Ishikawa (cell line): ENCODE results near the gene SLC28A3.

Source experiments
- EGR1 ChIP-seq: IDR thresholded peaks from 2 replicates; pipeline ENCODE4 v1.6.1; 2012
- TF ChIP-seq, protein P1 (sequence below): IDR thresholded peaks from 2 replicates; pipeline ENCODE4 v1.6.1; 2012

GRCh38 chr9:84319632-84320031, 20.9 kb downstream of the SLC28A3 start:
- TF ChIP-seq, protein P1, sequence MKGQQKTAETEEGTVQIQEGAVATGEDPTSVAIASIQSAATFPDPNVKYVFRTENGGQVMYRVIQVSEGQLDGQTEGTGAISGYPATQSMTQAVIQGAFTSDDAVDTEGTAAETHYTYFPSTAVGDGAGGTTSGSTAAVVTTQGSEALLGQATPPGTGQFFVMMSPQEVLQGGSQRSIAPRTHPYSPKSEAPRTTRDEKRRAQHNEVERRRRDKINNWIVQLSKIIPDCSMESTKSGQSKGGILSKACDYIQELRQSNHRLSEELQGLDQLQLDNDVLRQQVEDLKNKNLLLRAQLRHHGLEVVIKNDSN, result no peak
- TF ChIP-seq EGR1, result no peak
